K562 (cell line): ENCODE measurements around the gene CKS2. TPM values are rescaled to one million over a fixed set of nuclear protein-coding genes. Genes with fewer than 3 reads are reported as not detected.
A peak's percentile ranks its signal among the peaks of the same experiment; 100 is the strongest.

ENCODE experiments used
- ATAC-seq: fragments of 200-7000 bp; cut with Tn5 transposase; 3 replicates; pipeline ENCODE4 v1.9.1; 2020; ENCODE audit warnings: moderate library complexity
- BruUV-seq: library from RNA; stranded (reverse); fragments of 400-500 nt; replicated peaks from 2 replicates; lab custom pipeline; 2021; lab: Mats Ljungman, UMichigan
- CTCF ChIA-PET: fragments of 300-600 bp; formaldehyde crosslinking; extraction: SDS; loops from one replicate; lab custom pipeline; 2021; ENCODE audit warnings: low intra/inter-chr PET ratio; lab: Yijun Ruan, JAX
- POLR2A ChIA-PET: fragments of 300-600, 350-650 bp; sonication (Branson Sonifier 250); formaldehyde crosslinking; extraction: SDS; loops from one replicate; lab custom pipeline; 2021; ENCODE audit warnings: antibody characterized with exemption, inconsistent platforms; lab: Yijun Ruan, JAX
- DNase-seq, 4 experiments: peaks; one replicate each; pipeline versions ENCODE4 v3.0.0 to v3.0.0-alpha.2; 2011 to 2018; ENCODE audit warnings: low spot score in 3 of 4, mixed read lengths in 3 of 4; ENCODE audit errors: extremely low read depth in 1 of 4
- FAIRE-seq: peaks from 2 replicates; lab custom pipeline; 2011; peaks lifted over from hg19 to GRCh38; lab: Jason Lieb, UNC
- H2AFZ ChIP-seq: 2 replicates; pipeline ENCODE4 v1.6.0; 2011; ENCODE audit warnings: low read depth, low read length, control low read depth, inconsistent platforms
- H3K27ac ChIP-seq: fragments of 200-600 bp; 3 replicates; pipeline ENCODE4 v1.8.0; 2011; ENCODE audit warnings: low read depth, mild to moderate bottlenecking, control low read depth, inconsistent platforms, low read length, moderate library complexity, mixed read lengths; ENCODE audit errors: extremely low read depth
- H3K27me3 ChIP-seq, 2 experiments: fragments of 300-600 bp in 1 of 2; 2 replicates in 1 of 2; 3 replicates in 1 of 2; pipeline versions ENCODE4 v1.6.0 to v1.8.0; 2011; ENCODE audit warnings: inconsistent platforms in 2 of 2, low read length in 2 of 2, mild to moderate bottlenecking in 1 of 2, mixed read lengths in 1 of 2, moderate library complexity in 1 of 2; ENCODE audit not compliant: control insufficient read depth in 2 of 2, insufficient read depth in 2 of 2
- H3K36me3 ChIP-seq: fragments of 300-600 bp; 3 replicates; pipeline ENCODE4 v1.8.0; 2011; ENCODE audit warnings: mild to moderate bottlenecking, low read length, inconsistent platforms; ENCODE audit not compliant: control insufficient read depth, insufficient read depth
- H3K4me1 ChIP-seq, 2 experiments: fragments of 200-600 bp in 1 of 2; replicated peaks in 1 of 2; 2 replicates in 1 of 2; 3 replicates in 1 of 2; pipeline versions ENCODE4 v1.5.1 to v1.8.0; 2011; ENCODE audit warnings: inconsistent platforms in 2 of 2, low read length in 2 of 2, mild to moderate bottlenecking in 1 of 2, mixed read lengths in 1 of 2, moderate library complexity in 1 of 2; ENCODE audit not compliant: control insufficient read depth in 2 of 2, insufficient read depth in 2 of 2
- H3K4me2 ChIP-seq: 2 replicates; pipeline ENCODE4 v1.6.1; 2011; ENCODE audit warnings: low read length, control low read depth, inconsistent platforms, mixed read lengths; ENCODE audit not compliant: insufficient read depth
- H3K4me3 ChIP-seq: fragments of 200-600 bp; sonication (generic), shearing (Covaris generic); 2 replicates; pipeline ENCODE4 v1.5.1; 2016; ENCODE audit warnings: control low read depth, inconsistent platforms
- H3K79me2 ChIP-seq: fragments of 200-600 bp; 3 replicates; pipeline ENCODE4 v1.8.0; 2011; ENCODE audit warnings: low read length, inconsistent platforms; ENCODE audit not compliant: control insufficient read depth, insufficient read depth
- H3K9ac ChIP-seq, 2 experiments: 2 replicates each; pipeline versions ENCODE4 v1.6.0 to v1.6.1; 2011; ENCODE audit warnings: low read depth in 2 of 2, low read length in 2 of 2, control low read depth in 1 of 2, inconsistent platforms in 1 of 2, mild to moderate bottlenecking in 1 of 2, mixed read lengths in 1 of 2; ENCODE audit not compliant: insufficient read depth in 1 of 2
- H3K9me1 ChIP-seq: one replicate; pipeline ENCODE4 v1.6.0; 2011; ENCODE audit warnings: inconsistent platforms, mild to moderate bottlenecking, low read length, moderate library complexity; ENCODE audit not compliant: control insufficient read depth, insufficient read depth
- H3K9me3 ChIP-seq: replicated peaks from 2 replicates; pipeline ENCODE4 v1.5.1; 2011; ENCODE audit warnings: low read depth, low read length, inconsistent platforms; ENCODE audit not compliant: control insufficient read depth, insufficient read depth
- H4K20me1 ChIP-seq: replicated peaks from 2 replicates; pipeline ENCODE4 v1.6.1; 2011; ENCODE audit warnings: low read length, inconsistent platforms, mixed read lengths; ENCODE audit not compliant: control insufficient read depth, insufficient read depth
- GABPB2 ChIP-seq: fragments of 250-450 bp; sonication (Bioruptor Pico); conservative IDR thresholded peaks from 2 replicates; pipeline ENCODE4 v1.5.1; 2021; ENCODE audit warnings: mild to moderate bottlenecking
- NBN ChIP-seq: fragments of 450-650 bp; IDR thresholded peaks from 2 replicates; pipeline ENCODE4 v1.6.1; 2016; ENCODE audit warnings: low read depth, mild to moderate bottlenecking
- SOX6 ChIP-seq: fragments of 450-650 bp; IDR thresholded peaks from 2 replicates; pipeline ENCODE4 v1.6.1; 2014; ENCODE audit warnings: mild to moderate bottlenecking
- ZNF444 ChIP-seq: fragments of 250-450 bp; sonication (Bioruptor Pico); IDR thresholded peaks from 2 replicates; pipeline ENCODE4 v1.4.0; 2020; ENCODE audit warnings: mild to moderate bottlenecking, moderate library complexity
- WGBS: fragments of 100-300 bp; shearing (Covaris generic); methylation state at CpG from one replicate; pipeline ENCODE4 v1.1.6; 2016; ENCODE audit warnings: low coverage, mixed read lengths; ENCODE audit not compliant: insufficient coverage; ENCODE audit errors: missing lambda C conversion rate; 5-methylcytosine and 5-hydroxymethylcytosine counted together
- in situ Hi-C: fragments of 300-500 bp; cut with MboI; formaldehyde crosslinking; loops from 4 replicates; pipeline ENCODE4 v1.15.0; 2018; ENCODE audit warnings: inconsistent platforms, mixed read lengths
- intact Hi-C: fragments of 100-400 bp; cut with micrococcal nuclease; formaldehyde crosslinking; loops from 2 replicates; pipeline ENCODE4 v1.14.2; 2022
- polyA plus RNA-seq, 8 experiments: library from polyadenylated mRNA; depleted of rRNA in 4 of 8; stranded (reverse) in 5 of 8; unstranded in 3 of 8; fragments of >200 nt; fragmentation: Nextera tagmentation in 2 of 8; fragmentation: Illumina TruSeq in 1 of 8; extraction: Ambion mirVana in 2 of 8; extraction: Trizol in 1 of 8; gene quantifications; 2 replicates each; pipeline versions ENCODE4 v1.2.1 to v1.2.3, GENCODE V29; 2011 to 2014; ENCODE audit warnings: inconsistent platforms in 1 of 8, missing spikeins in 1 of 8
- total RNA-seq, 7 experiments: library from RNA; depleted of rRNA in 6 of 7; stranded (reverse); fragments of >200 nt in 6 of 7; fragmentation: Illumina TruSeq in 2 of 7; extraction: Trizol in 2 of 7; gene quantifications; 2 replicates each; pipeline versions ENCODE4 v1.2.1 to v1.2.3, GENCODE V29; 2011 to 2021; ENCODE audit warnings: low replicate concordance in 1 of 7
- TF ChIP-seq, protein P1 (sequence below): sonication (generic); IDR thresholded peaks from 2 replicates; pipeline ENCODE4 v1.6.1; 2016
- TF ChIP-seq, protein P2 (sequence below): sonication (generic); formaldehyde crosslinking; IDR thresholded peaks from 2 replicates; pipeline ENCODE4 v1.8.0; 2022; ENCODE audit warnings: mild to moderate bottlenecking, missing genetic modification reagents

The CKS2 gene
- total and polyA plus RNA-seq, 9 of the 15 experiments (the other 6 are each of a cell fraction or from before 2014, with no cell fraction given) = 123 to 941 (median 321) TPM

DNA sequence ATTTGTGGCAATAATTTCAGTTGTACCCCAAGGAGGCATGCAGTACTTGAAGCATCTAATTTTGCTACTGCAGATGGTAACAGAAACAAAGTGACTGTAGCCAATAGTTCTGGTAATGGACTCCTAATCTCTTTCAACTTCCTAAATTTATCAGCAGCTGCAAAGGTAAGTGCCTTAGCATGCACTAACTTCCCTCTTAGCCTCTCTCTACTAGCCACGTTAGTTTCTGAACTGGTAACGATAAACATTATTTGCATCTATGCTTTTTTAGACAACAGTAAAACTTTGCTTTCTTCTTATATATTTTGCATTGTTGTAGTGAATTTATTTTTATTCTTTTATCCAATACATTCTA lies 6.2 kb upstream of the CKS2 start:
- Histone ChIP-seq H3K79me2 (peaks cover 3% of the 10 kb centered on the region; the same call in 2 of the 3 replicates), H3K4me3 (no peak overlapping the region), H3K4me1 (peaks cover 3 to 4% of the 10 kb centered on the region in 2 experiments; a peak in 3 of 5 replicates), H3K36me3 (no peaks in the 10 kb centered on the region), H3K4me2 (no peak overlapping the region), H2AFZ (no peak overlapping the region), H3K9ac (no peak overlapping the region), H3K9me3 (peaks cover 1% of the 10 kb centered on the region), H3K27ac (no peak overlapping the region), H3K27me3 (no peaks in the 10 kb centered on the region), H4K20me1 (no peaks in the 10 kb centered on the region), H3K9me1 (no peaks in the 10 kb centered on the region)
- ChIA-PET CTCF (no interaction called here), POLR2A (no interaction called here)
- FAIRE-seq (no peak), DNase-seq (no peak), ATAC-seq (no peak)
- 68% methylated on average over 2 of the region's 2 CpGs for WGBS
- no peak for TF ChIP-seq NBN
- TF ChIP-seq, protein P1, sequence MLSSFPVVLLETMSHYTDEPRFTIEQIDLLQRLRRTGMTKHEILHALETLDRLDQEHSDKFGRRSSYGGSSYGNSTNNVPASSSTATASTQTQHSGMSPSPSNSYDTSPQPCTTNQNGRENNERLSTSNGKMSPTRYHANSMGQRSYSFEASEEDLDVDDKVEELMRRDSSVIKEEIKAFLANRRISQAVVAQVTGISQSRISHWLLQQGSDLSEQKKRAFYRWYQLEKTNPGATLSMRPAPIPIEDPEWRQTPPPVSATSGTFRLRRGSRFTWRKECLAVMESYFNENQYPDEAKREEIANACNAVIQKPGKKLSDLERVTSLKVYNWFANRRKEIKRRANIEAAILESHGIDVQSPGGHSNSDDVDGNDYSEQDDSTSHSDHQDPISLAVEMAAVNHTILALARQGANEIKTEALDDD = peak; percentile 51; the same call in 1 of the 2 replicates
- in situ Hi-C loops = no loop called here
- no TSS peak for BruUV-seq
- intact Hi-C loops = no loop called here

DNA sequence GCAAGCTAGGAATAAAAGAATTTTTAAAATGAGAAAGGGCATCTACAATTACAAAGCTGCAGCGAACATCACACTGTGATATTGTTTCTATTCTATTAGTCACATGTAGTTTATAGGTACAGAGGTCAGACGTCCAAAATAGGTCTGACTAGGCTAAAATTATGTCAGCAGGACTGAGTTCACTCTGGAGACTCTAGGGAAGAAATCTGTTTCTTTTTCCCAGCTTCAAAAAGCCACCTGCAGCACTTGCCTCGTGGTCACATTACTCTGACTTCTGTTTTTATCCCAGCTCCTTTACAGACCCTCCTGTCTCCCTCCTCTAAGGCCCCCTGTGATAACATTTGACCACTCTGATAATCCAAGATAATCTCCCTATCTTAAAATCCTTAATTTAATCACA lies 5.1 kb upstream of the CKS2 start:
- H4K20me1 ChIP-seq = no peaks in the 10 kb centered on the region
- H3K36me3 ChIP-seq = no peaks in the 10 kb centered on the region
- no peaks in the 10 kb centered on the region for H3K9me1 ChIP-seq
- no peak overlapping the region for H3K4me2 ChIP-seq
- peaks cover 1% of the 10 kb centered on the region for H3K9me3 ChIP-seq
- FAIRE-seq = no peak
- WGBS = 31% methylated on average over 3 of the region's 3 CpGs
- no peak overlapping the region for H3K9ac ChIP-seq
- no peaks in the 10 kb centered on the region for H3K27me3 ChIP-seq
- no peak overlapping the region for H3K4me3 ChIP-seq
- in situ Hi-C loops (no loop called here), intact Hi-C loops (no loop called here)
- BruUV-seq = no TSS peak
- no peak for DNase-seq
- peaks cover 11% of the 10 kb centered on the region for H3K79me2 ChIP-seq
- H3K4me1 ChIP-seq = peaks cover 3 to 8% of the 10 kb centered on the region in 2 experiments; a peak in 3 of 5 replicates
- POLR2A ChIA-PET = no interaction called here
- TF ChIP-seq SOX6 (no peak), ZNF444 (no peak), GABPB2 (CRISPR knock-in tag) (no peak)
- TF ChIP-seq, protein P2, sequence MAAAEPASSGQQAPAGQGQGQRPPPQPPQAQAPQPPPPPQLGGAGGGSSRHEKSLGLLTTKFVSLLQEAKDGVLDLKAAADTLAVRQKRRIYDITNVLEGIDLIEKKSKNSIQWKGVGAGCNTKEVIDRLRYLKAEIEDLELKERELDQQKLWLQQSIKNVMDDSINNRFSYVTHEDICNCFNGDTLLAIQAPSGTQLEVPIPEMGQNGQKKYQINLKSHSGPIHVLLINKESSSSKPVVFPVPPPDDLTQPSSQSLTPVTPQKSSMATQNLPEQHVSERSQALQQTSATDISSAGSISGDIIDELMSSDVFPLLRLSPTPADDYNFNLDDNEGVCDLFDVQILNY = no peak
- no peak overlapping the region for H2AFZ ChIP-seq
- CTCF ChIA-PET = no interaction called here
- no peak overlapping the region for H3K27ac ChIP-seq
- ATAC-seq = no peak
